GM12801 (cell line): ENCODE data around the gene RTN4RL1.

ENCODE experiments used
- CTCF ChIP-seq: IDR thresholded peaks from one replicate; pipeline ENCODE4 v1.5.1; 2011; ENCODE audit warnings: control low read depth; ENCODE audit not compliant: insufficient read length; ENCODE audit errors: extremely low read depth

The RTN4RL1 gene

GRCh38 chr17:2029911-2030778 is 5.0 kb upstream of the RTN4RL1 start, which contains the start of gene DPH1:
Gene DPH1 (plus strand): TSS chr17:2030153. CDS start chr17:2030170, 17 bp downstream.
- TF ChIP-seq CTCF, result no peak

DNA sequence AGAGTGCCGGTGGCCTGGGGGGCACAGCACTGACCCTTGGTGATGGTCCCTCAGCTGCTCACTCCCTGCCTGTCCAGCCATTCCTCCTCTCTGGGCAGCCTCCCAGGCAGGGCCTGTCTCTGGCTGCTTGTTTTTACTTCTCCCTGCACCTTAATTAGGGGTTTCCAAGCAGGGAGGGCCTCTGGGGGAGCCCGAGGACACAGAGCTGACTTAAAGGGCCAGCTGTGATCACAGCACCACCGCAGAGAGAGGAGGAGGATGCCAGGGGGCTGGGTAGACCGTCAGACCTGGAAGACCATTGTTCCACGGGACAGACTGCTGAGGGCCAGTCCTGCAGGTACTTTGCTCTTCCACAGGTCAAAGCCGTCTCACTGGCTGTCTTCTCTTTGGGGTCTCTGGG is 3.6 kb upstream of the RTN4RL1 start:
- no peak for TF ChIP-seq CTCF

DNA sequence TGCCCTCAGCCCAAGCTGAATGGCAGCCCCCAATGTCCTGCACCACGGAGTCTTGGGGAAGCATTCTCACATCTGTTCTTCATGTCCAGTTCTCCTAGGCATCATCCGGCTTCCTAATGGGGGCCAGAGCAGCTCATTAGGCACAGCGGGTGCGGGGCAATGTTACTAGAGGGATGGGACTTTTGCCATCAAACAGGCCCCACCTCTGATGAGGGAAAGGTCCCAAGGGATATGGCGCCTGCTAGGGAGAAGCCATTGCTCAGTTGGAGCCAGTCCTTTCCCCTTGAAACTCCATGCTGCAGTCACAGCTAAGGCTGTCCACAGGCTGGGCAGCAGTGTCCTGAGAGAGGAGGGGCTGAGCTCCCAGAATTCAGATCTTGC is 3.1 kb upstream of the RTN4RL1 start:
- no peak for TF ChIP-seq CTCF

GRCh38 chr17:2027528-2028233 is 2.5 kb upstream of the RTN4RL1 start:
- no peak for TF ChIP-seq CTCF

- TF ChIP-seq CTCF, result no peak
Observed at GRCh38 chr17:2025622-2026309, 632 bp upstream of the RTN4RL1 start.

DNA sequence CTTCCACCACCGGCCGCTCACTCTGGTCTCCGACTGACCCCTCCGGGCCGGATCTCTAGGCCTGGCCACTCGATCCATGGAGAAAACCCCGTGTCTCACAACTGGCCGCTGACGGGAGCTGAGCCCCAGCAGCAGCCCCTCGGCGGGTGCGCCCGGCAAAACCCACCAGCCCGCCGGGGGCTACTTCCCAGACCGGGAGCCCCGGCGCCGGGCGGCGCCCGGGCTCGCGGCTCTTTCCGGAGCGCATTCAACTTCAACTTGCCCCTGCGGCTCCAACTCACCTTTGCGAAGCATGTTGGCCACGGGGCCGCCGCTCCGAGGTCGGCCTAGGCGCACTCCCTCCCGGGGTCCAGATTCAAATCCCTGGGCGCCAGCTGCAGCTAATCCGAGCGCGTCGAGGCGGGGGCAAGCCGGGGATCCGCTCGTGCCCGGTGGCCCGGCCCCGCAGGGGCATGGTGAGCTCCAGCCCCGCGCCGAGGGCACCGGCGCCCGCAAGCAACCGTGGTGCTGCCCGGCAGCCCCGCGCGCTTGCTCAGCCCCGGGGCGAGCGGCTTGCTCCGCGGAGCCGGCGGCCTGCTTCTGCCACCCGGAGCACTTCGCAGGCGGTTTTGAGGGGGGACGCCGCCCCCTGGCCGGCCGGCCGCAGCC is 438 bp downstream of the RTN4RL1 start:
- no peak for TF ChIP-seq CTCF
